AG10803 (cell line): ENCODE measurements around the gene COL4A4.

Experiments
- DNase-seq: peaks from one replicate; pipeline ENCODE4 v3.0.0; 2010; ENCODE audit warnings: low read depth
- H3K4me3 ChIP-seq: 2 replicates; pipeline ENCODE4 v1.5.1; 2011; ENCODE audit warnings: mild to moderate bottlenecking, low read length, control low read depth
- CTCF ChIP-seq: conservative IDR thresholded peaks from 2 replicates; pipeline ENCODE4 v1.5.1; 2011; ENCODE audit warnings: mild to moderate bottlenecking, low read length, control low read depth, inconsistent platforms

Gene COL4A4

DNA sequence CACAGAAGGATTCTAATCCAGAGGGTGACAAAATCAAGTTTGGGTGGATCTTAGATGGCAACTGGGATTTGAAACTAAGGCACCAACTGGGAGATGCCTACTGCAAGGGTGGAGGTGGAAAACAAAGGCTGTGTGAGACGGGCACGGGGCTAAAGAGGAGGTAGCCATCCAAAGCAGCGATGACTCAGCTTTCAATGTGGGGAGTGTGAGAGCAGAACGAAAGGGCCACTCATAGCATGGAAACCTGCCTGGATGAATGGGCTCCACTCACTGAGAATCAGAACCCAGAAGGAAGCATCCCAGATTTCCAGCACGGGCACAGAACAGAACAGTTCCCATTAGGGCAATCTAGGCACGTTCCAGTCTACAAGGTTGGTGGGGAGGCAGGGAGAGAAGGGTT is 159.5 kb downstream of the COL4A4 start:
- TF ChIP-seq CTCF, result no peak

GRCh38 chr2:227000123-227000522 is 163.9 kb downstream of the COL4A4 start:
- H3K4me3 ChIP-seq, result no peak overlapping the region
- DNase-seq, result no peak
- no peak for TF ChIP-seq CTCF

More for the DNA sequence above, 159.5 kb downstream of the COL4A4 start:
- no peak overlapping the region for H3K4me3 ChIP-seq
- DNase-seq, result no peak

DNA sequence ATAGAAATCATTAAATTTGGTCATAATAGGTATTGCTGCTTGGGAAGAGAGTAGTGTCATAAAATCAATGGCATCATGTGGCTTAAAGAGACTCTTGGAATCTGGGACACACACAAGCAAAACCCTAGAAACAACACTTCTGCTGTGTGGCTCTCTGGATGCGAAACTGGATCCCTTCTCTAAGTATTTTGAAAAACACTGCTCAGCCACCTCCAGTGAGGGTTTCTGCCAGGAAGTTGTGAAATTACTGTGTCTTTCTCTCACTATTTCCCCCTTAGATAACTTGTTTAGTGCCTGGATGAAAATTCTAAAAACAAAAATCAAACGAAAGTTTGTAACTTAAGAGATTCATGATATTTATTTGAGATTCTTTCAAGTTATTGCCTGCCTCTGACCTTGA is 164.3 kb downstream of the COL4A4 start:
- no peak for DNase-seq
- no peak overlapping the region for H3K4me3 ChIP-seq
- no peak for TF ChIP-seq CTCF

DNA sequence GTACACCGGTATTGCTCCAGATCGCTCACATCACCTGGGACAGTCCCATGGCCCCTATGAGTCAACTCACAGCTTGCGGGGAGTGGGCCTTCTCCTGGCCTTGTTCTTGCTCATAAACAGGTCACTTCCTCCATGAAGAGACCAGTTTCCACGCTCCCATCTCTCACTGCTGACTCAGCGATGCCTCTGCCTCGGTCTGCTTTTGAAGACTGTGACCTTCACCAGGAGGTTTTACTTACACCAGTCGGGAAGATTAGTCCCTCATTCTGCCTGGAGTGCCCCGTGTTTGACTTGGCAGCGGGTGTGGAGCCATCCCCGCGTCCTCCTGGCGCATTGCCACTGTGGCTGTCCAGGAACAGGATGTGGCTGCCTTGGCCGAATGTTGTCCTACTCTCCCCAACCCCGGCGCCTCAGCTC is 168.4 kb downstream of the COL4A4 start:
- TF ChIP-seq CTCF, result no peak
- H3K4me3 ChIP-seq, result no peak overlapping the region
- peak; percentile 76 for DNase-seq

DNA sequence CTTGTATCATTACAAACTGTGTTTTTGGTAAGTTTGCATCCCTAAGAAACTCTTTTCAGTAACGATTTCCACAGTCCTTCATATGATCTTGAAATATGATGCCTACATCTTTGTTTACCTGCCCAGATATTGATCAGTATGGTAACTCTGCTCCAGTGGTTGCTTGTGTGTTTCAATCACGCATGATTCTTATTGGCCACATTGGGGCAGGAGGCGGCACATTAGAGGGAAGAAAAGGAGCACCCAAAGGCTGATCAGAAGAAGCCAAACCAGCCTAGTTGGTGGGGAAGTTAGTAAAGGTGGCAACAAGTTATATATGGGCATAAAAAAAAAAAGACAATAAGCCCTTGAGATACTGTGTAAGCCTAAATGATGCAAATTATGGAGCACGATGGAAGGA is 169.2 kb downstream of the COL4A4 start:
- no peak for DNase-seq
- no peak overlapping the region for H3K4me3 ChIP-seq
- peak; percentile 18; the same call in 1 of the 2 replicates for TF ChIP-seq CTCF

DNA sequence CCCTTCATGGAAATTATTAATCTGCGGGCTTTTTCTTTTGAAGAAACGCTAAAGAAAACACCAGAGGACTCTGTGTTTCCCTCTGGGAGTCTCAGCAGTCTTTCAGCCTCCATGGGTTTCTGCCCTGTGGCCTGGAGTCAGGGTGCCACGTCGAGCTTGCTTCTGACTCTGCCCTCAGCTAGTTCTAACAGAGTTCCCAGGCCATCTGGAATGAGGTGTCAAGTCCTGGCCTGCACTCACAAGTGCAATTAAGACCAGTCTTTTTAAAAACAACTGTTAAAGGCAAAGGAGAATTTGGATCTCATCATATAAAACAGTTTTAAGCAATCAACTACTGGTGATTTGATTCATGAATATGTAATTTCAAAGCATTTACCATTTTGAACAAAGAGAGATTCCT is 170.8 kb downstream of the COL4A4 start:
- DNase-seq, result no peak
- no peak for TF ChIP-seq CTCF
- H3K4me3 ChIP-seq, result no peak overlapping the region

GRCh38 chr2:226991663-226992062 is 172.3 kb downstream of the COL4A4 start:
- DNase-seq, result no peak
- H3K4me3 ChIP-seq, result no peak overlapping the region
- no peak for TF ChIP-seq CTCF
